AG10803 (cell line): Measurements from ENCODE around the gene RBMS1.
A peak's percentile ranks its signal among the peaks of the same experiment; 100 is the strongest.

ENCODE experiments used
- DNase-seq: peaks from one replicate; pipeline ENCODE4 v3.0.0; 2010; ENCODE audit warnings: low read depth
- H3K4me3 ChIP-seq: 2 replicates; pipeline ENCODE4 v1.5.1; 2011; ENCODE audit warnings: mild to moderate bottlenecking, low read length, control low read depth
- CTCF ChIP-seq: conservative IDR thresholded peaks from 2 replicates; pipeline ENCODE4 v1.5.1; 2011; ENCODE audit warnings: mild to moderate bottlenecking, low read length, control low read depth, inconsistent platforms

RBMS1 gene

DNA sequence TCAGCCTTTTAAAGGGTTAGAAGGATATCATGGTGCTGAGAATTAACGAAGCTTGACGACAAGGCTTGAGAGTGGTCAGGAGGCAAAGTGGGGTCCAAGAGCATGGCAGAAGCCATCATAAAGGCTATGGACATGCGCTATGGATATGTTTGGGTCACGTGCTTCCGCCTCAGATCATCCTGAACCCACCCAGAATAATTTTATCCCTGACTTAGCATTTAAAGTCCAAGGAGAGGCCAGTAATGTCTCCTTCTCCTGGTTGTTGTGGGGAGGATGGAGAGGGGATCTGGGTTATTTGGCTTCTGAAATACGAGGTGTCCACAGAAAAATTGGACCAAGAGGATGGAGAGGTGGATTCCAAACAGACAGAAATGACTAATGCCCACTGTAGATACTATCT, 38.8 kb upstream of the RBMS1 start:
- H3K4me3 ChIP-seq: no peak overlapping the region
- no peak for DNase-seq
- no peak for TF ChIP-seq CTCF

- no peak for TF ChIP-seq CTCF
- peak; percentile 48 for DNase-seq
- H3K4me3 ChIP-seq: no peak overlapping the region
These were observed 29.5 kb upstream of the RBMS1 start for GRCh38 chr2:160522951-160523710.

- DNase-seq: no peak
- TF ChIP-seq CTCF: no peak
- H3K4me3 ChIP-seq: no peak overlapping the region
These were observed 24.1 kb upstream of the RBMS1 start for GRCh38 chr2:160517731-160518130.

DNA sequence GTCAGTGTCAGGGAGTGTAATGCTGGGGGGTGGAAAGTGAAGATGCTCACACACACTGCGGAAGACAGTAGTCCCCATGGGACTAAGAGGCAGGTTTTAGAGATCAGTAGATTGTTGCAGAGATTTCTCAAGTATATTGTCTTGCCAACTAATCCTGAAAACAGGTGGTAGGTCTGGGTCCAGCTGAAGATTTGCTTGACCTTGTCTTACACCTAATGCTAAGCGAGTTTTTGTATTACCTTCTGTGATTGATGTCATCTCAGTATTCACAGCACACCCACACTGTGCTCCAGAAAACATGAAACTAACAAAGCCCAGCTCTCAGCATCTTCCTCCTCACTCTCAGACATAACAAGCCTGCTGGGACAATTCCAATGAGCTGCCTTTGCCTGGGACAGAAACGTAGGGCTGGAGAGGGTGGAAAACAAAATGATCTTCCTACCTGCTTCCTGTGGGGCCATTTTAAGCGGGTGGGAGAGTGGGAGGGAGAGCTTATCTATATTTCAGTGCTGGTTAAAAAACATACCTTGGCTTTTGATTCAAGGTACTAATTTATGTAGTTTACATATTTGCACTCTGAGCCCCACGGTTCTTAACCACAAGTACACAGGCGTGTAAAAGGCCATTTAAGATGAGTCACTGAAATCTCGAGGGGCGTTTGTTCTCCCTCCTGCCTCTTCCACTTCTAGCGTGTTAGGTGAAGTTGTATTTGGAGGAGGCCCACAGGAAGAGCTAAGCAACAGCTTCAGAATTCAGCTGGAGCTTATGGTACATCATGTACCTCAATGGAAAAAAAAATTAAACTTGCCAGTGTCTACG, 23.1 kb upstream of the RBMS1 start:
- no peak for TF ChIP-seq CTCF
- H3K4me3 ChIP-seq: no peak overlapping the region
- peak; percentile 36 for DNase-seq

DNA sequence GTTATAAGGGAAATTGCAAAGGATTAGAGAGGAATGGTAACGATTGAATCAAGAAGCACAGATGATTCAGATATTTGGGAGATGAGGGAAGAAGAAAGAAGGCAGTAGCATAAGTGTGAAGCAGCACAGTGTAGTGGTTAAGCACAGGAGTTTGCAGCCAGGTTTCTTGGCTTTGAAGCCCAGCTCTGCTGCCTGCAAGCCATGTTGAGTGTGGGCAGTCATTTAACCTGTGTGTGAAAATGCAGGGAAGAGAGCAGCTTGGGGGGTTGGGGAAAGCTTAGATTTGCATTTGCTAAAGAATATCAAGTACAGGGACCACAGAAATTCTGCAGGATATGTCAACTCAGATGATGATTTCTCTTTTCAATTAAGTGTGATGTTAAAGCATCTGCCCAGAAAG, 21.5 kb upstream of the RBMS1 start:
- DNase-seq: no peak
- TF ChIP-seq CTCF: no peak
- no peak overlapping the region for H3K4me3 ChIP-seq

- H3K4me3 ChIP-seq: no peak overlapping the region
- no peak for TF ChIP-seq CTCF
- no peak for DNase-seq
These were observed 19.5 kb upstream of the RBMS1 start for GRCh38 chr2:160513120-160513519.

DNA sequence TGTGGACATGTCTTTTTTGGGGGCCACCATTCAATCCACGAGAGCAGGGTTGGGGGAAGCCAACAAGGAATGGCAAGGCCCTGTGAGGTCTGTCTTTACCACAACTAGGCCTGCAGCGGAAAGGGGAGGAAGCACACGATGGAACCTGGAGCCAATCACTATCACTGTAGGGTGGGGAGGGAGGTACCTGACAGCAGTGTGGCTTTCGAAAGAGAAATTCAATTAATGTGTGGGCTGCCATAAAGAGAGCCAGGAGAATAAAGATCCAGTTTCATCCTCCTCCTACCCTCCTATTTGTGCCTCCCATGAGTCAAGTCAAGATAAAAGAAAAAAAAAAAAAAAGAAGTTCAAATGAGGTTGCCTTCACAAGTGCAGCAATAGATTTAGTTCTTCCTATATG, 18.9 kb upstream of the RBMS1 start:
- DNase-seq: no peak

More for the DNA sequence above, 18.9 kb upstream of the RBMS1 start:
- TF ChIP-seq CTCF: no peak
- no peak overlapping the region for H3K4me3 ChIP-seq
